Measurements from ENCODE around the gene FAM107A.

FAM107A gene

GRCh38 chr3:58621086-58621830 is 44.1 kb upstream of the FAM107A start:
- ATAC-seq: no peak
- TF ChIP-seq CSDC2 (CRISPR knock-in tag; IDR thresholded peaks at IDR 0.05): no peak
- no peak for TF ChIP-seq ESRRG (CRISPR knock-in tag; IDR thresholded peaks at IDR 0.05)
- TF ChIP-seq ZC3H10 (CRISPR knock-in tag; IDR thresholded peaks at IDR 0.05): no peak
- TF ChIP-seq, protein P1, sequence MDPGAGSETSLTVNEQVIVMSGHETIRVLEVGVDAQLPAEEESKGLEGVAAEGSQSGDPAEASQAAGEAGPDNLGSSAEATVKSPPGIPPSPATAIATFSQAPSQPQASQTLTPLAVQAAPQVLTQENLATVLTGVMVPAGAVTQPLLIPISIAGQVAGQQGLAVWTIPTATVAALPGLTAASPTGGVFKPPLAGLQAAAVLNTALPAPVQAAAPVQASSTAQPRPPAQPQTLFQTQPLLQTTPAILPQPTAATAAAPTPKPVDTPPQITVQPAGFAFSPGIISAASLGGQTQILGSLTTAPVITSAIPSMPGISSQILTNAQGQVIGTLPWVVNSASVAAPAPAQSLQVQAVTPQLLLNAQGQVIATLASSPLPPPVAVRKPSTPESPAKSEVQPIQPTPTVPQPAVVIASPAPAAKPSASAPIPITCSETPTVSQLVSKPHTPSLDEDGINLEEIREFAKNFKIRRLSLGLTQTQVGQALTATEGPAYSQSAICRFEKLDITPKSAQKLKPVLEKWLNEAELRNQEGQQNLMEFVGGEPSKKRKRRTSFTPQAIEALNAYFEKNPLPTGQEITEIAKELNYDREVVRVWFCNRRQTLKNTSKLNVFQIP (CRISPR knock-in tag; IDR thresholded peaks at IDR 0.05; ENCODE audit: borderline replicate concordance, low read depth): no peak
- no peak for TF ChIP-seq ZNF565 (CRISPR knock-in tag; conservative IDR thresholded peaks at IDR 0.05; ENCODE audit: low read depth)
- TF ChIP-seq OSR1 (CRISPR knock-in tag; IDR thresholded peaks at IDR 0.05): no peak
- TF ChIP-seq RARB (CRISPR knock-in tag; IDR thresholded peaks at IDR 0.05): no peak
- TF ChIP-seq TCF4 (CRISPR knock-in tag; IDR thresholded peaks at IDR 0.05; ENCODE audit: borderline replicate concordance): no peak
- TF ChIP-seq, protein P2, sequence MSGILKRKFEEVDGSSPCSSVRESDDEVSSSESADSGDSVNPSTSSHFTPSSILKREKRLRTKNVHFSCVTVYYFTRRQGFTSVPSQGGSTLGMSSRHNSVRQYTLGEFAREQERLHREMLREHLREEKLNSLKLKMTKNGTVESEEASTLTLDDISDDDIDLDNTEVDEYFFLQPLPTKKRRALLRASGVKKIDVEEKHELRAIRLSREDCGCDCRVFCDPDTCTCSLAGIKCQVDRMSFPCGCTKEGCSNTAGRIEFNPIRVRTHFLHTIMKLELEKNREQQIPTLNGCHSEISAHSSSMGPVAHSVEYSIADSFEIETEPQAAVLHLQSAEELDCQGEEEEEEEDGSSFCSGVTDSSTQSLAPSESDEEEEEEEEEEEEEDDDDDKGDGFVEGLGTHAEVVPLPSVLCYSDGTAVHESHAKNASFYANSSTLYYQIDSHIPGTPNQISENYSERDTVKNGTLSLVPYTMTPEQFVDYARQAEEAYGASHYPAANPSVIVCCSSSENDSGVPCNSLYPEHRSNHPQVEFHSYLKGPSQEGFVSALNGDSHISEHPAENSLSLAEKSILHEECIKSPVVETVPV (CRISPR knock-in tag; IDR thresholded peaks at IDR 0.05): no peak
- no peak for TF ChIP-seq ARNTL (CRISPR knock-in tag; IDR thresholded peaks at IDR 0.05; ENCODE audit: borderline replicate concordance, low read depth)
- TF ChIP-seq ZFP3 (CRISPR knock-in tag; IDR thresholded peaks at IDR 0.05): no peak
- no peak for TF ChIP-seq GLIS3 (CRISPR knock-in tag; IDR thresholded peaks at IDR 0.05)
- TF ChIP-seq CREB5 (CRISPR knock-in tag; IDR thresholded peaks at IDR 0.05; ENCODE audit: low read depth): no peak
- TF ChIP-seq ISL1 (CRISPR knock-in tag; IDR thresholded peaks at IDR 0.05): no peak
- TF ChIP-seq BACH2 (CRISPR knock-in tag; IDR thresholded peaks at IDR 0.05; ENCODE audit: borderline replicate concordance): no peak
- no peak for TF ChIP-seq ZNF8 (CRISPR knock-in tag; IDR thresholded peaks at IDR 0.05)
- no peak for TF ChIP-seq ZNF70 (CRISPR knock-in tag; IDR thresholded peaks at IDR 0.05)
- TF ChIP-seq, protein P3, sequence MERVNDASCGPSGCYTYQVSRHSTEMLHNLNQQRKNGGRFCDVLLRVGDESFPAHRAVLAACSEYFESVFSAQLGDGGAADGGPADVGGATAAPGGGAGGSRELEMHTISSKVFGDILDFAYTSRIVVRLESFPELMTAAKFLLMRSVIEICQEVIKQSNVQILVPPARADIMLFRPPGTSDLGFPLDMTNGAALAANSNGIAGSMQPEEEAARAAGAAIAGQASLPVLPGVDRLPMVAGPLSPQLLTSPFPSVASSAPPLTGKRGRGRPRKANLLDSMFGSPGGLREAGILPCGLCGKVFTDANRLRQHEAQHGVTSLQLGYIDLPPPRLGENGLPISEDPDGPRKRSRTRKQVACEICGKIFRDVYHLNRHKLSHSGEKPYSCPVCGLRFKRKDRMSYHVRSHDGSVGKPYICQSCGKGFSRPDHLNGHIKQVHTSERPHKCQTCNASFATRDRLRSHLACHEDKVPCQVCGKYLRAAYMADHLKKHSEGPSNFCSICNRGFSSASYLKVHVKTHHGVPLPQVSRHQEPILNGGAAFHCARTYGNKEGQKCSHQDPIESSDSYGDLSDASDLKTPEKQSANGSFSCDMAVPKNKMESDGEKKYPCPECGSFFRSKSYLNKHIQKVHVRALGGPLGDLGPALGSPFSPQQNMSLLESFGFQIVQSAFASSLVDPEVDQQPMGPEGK (CRISPR knock-in tag; IDR thresholded peaks at IDR 0.05; ENCODE audit: borderline replicate concordance): no peak
- TF ChIP-seq ZFP30 (CRISPR knock-in tag; IDR thresholded peaks at IDR 0.05): no peak

DNA sequence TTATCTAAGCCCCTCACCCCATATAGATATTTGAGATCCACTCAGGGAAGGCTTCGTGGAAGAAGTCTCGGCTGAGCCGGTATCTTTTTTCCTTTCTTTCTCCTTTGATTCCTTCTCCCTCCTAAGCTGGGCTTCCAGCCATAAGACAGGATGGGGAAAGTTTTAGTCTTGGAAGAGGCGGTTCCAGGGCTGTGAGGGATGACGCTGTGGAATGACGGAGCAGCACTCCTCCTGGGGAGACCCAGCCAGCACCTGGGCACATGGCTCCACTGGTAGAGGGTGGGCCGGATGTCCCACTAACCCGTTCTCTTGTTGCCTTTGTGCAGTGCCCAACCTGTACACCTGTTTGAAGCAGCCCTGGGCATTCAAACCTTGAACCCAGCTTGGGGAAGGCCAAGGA is 43.2 kb upstream of the FAM107A start:
- TF ChIP-seq ISL1 (CRISPR knock-in tag; IDR thresholded peaks at IDR 0.05) (no peak), ARNTL (CRISPR knock-in tag; IDR thresholded peaks at IDR 0.05; ENCODE audit: borderline replicate concordance, low read depth) (no peak), GLIS3 (CRISPR knock-in tag; IDR thresholded peaks at IDR 0.05) (no peak), BACH2 (CRISPR knock-in tag; IDR thresholded peaks at IDR 0.05; ENCODE audit: borderline replicate concordance) (no peak)
- TF ChIP-seq, protein P3 (CRISPR knock-in tag; IDR thresholded peaks at IDR 0.05; ENCODE audit: borderline replicate concordance): no peak
- ATAC-seq: no peak

- TF ChIP-seq ZC3H10 (CRISPR knock-in tag; IDR thresholded peaks at IDR 0.05) (no peak), CREB5 (CRISPR knock-in tag; IDR thresholded peaks at IDR 0.05; ENCODE audit: low read depth) (no peak)
- TF ChIP-seq, protein P3 (CRISPR knock-in tag; IDR thresholded peaks at IDR 0.05; ENCODE audit: borderline replicate concordance): no peak
- TF ChIP-seq, protein P1 (CRISPR knock-in tag; IDR thresholded peaks at IDR 0.05; ENCODE audit: borderline replicate concordance, low read depth): no peak
These were observed 40.2 kb upstream of the FAM107A start for GRCh38 chr3:58617338-58617761.

More at GRCh38 chr3:58617338-58617761, 40.2 kb upstream of the FAM107A start:
- no peak for ATAC-seq

Measured in SK-N-SH treated with all-trans-retinoic acid at 6 μM for 48 hours (cell line).